Uterus (tissue), 2 donors: ENCODE measurements around the gene RPL18.

Experiments
- CTCF ChIP-seq, 4 experiments: fragments of 200-600 bp in 2 of 4; fragments of 450-650 bp in 2 of 4; sonication (generic) in 2 of 4; IDR thresholded peaks; one replicate each; pipeline ENCODE4 v1.5.1; 2016 to 2019; ENCODE audit warnings: antibody characterized with exemption in 4 of 4, mild to moderate bottlenecking in 2 of 4, moderate library complexity in 1 of 4
- POLR2A ChIP-seq, 2 donors: fragments of 450-650 bp; IDR thresholded peaks; one replicate each; pipeline ENCODE4 v1.6.1; 2016; ENCODE audit warnings: antibody characterized with exemption in 2 of 2, mild to moderate bottlenecking in 1 of 2, moderate library complexity in 1 of 2

GRCh38 chr19:48632692-48633147 lies 13.7 kb upstream of the RPL18 start:
- TF ChIP-seq CTCF (IDR thresholded peaks at IDR 0.05) = no peak
- TF ChIP-seq POLR2A (IDR thresholded peaks at IDR 0.05) = no peak
